Fibroblast of upper back skin (primary cell): Measurements from ENCODE around the gene MYCBPAP.
A peak's percentile ranks its signal among the peaks of the same experiment; 100 is the strongest.
"Not testable (repeated sequence)": the region's sequence is repeated elsewhere in the genome, so short reads cannot be mapped to it uniquely, and the experiment has no call there.

Source experiments
- DNase-seq: peaks from one replicate; pipeline ENCODE4 v3.0.0-alpha.2; 2013

The MYCBPAP gene

GRCh38 chr17:50471009-50471905, 37.0 kb upstream of the MYCBPAP start:
- no peak for DNase-seq

DNA sequence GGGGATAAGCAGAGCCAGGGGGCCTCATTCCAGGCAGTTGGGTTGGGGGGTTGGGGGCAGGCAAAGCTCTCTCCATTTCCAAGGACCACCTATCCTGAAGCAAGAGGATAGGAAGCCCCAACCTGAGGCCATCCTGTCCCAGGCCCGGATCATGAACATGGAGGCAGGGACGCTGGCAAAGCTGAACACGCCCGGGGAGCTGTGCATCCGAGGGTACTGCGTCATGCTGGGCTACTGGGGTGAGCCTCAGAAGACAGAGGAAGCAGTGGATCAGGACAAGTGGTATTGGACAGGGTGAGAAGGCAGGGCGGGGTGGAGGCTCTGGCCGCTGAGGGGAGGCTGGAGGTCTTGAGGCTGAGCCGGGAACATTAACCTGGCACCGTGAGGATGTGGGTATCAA, 36.0 kb upstream of the MYCBPAP start:
- DNase-seq, result no peak

DNA sequence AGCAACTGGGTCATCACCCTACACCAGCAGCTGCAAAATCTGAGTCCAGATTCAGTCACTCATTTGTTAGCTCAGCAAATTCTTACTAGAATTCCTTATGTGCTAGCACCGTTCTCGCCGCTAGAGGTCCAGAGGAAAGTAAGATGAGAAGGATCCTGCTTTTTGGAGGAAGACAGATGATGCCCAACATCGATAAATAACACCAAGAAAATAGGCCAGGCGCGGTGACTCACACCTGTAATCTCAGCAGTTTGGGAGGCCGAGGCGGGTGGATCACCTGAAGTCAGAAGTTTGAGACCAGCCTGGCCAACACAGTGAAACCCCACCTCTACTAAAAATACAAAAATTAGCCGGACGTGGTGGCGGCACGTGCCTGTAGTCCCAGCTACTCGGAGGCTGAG, 35.5 kb upstream of the MYCBPAP start:
- DNase-seq, result peak; percentile 12

DNA sequence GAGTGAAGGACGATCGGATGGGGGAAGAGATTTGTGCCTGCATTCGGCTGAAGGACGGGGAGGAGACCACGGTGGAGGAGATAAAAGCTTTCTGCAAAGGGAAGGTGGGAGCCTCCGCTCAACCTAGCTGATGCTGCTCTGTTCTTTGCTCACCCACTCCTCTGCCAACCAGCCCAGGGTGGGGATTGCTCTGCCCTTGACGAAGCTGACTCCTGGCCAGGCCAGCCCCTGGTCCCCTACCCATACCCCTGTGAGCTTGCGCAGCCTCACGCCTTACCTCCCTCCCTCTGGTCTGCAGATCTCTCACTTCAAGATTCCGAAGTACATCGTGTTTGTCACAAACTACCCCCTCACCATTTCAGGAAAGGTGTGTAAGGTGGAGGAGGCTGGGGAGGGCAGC, 34.3 kb upstream of the MYCBPAP start:
- no peak for DNase-seq

GRCh38 chr17:50474523-50474922, 33.7 kb upstream of the MYCBPAP start:
- DNase-seq, result no peak

- no peak for DNase-seq
Observed at GRCh38 chr17:50475362-50475761, 32.9 kb upstream of the MYCBPAP start.

GRCh38 chr17:50475775-50476544, 32.3 kb upstream of the MYCBPAP start:
- not testable (repeated sequence) for DNase-seq

DNA sequence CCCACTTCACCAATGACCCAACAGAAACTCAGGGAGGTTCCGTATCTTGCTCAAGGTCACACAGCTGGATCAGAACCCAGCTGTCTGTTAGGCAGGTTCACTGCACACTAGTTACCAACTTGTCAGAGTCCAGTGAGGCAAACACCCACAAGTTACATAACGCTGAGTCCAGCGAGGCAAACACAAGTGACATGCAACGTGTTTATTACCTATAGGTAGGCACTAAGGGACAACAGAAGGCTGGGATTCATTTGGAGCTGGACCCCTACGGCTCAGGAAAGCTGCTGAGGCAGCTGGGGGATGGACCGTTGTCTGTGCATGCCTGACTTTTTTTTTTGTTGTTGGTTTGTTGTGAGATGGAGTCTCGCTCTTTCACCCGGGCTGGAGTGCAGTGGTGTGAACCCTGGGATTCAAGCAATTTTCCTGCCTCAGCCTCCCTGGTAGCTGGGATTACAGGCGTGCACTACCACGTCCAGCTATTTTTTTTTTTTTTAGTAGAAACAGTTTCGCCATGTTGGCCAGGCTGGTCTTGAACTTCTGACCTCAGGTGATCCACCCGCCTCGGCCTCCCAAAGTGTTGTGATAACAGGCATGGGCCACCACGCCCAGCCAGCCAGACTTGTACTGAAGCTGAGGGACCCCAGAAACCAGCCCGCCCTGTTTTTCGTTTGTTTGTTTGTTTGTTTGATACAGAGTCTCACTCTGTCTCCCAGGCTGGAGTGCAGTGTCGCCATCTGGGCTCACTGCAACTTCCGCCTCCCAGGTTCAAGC, 31.5 kb upstream of the MYCBPAP start:
- DNase-seq, result no peak

- no peak for DNase-seq
Observed at GRCh38 chr17:50477976-50478375, 30.3 kb upstream of the MYCBPAP start.

DNA sequence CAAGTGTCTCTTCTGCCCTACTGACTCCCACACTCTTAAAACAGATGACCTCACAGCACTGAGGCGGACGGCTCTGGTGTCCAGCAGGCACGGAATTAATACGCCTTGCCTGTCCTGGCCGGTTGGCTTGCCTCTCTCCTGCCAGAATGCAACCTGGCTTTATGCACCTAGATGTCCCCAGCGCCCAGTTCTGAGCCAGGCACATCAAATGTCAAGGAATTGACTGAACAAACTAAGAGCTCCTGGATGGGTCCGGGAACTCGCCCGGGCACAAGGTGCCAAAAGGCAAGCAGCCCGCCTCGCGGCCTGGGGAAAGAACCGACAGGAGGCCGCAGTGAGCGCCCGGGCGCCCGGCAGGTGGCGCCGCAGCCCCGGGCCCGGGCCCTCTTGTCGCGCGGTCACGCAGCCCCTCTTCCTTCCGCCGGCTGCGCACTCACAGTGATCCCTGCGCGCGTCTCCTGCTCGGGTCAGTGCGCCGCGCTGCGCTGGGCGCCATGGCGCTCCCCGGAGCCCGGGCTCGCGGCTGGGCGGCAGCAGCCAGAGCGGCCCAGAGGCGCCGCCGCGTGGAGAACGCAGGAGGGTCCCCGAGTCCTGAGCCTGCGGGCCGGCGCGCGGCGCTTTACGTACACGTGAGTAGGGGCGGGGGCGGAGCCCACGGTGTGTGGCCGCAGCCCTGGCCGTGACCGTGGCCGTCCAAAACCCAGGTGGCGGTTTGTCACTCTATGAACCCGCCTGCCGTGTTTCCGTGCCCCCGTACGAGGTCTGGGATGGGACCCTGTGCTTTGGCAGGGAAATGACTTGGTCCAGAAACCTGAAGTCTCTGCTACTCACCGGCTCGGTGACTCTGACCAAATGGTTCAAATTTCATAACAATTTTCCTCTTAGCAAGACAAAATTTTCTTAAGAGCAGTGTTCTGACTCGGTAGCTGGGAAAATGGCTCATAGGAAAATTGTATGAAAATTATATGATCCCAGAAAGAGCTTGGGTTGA, 29.6 kb upstream of the MYCBPAP start, which contains the start of gene RSAD1:
RSAD1 (plus strand) TSS at position 470 of the 991 bp plus-strand sequence; CDS start at position 495, 25 bp downstream.
- peak; percentile 86 for DNase-seq

DNA sequence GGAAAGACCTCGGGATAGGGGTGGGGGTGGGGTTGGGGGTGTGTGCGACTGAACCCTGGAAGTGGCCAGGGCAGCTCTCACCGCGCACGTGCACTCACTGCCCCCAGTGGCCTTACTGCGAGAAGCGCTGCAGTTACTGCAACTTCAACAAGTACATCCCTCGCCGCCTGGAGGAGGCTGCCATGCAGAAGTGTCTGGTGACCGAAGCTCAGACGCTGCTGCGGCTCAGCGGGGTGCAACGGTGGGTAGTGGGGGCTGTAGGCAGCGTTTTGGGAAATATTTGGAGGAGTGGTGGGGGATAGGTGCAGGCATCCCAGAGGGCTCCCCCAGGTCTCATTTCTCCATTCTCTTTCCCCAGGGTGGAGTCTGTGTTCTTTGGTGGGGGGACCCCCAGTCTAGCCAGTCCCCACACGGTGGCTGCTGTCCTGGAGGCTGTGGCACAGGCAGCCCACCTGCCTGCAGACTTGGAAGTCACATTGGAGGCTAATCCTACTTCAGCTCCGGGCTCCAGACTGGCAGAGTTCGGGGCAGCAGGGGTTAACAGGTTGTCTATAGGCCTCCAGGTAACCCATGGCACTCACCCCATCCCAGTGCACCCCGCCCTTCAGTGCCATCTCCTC, 28.6 kb upstream of the MYCBPAP start:
- peak; percentile 77 for DNase-seq

DNA sequence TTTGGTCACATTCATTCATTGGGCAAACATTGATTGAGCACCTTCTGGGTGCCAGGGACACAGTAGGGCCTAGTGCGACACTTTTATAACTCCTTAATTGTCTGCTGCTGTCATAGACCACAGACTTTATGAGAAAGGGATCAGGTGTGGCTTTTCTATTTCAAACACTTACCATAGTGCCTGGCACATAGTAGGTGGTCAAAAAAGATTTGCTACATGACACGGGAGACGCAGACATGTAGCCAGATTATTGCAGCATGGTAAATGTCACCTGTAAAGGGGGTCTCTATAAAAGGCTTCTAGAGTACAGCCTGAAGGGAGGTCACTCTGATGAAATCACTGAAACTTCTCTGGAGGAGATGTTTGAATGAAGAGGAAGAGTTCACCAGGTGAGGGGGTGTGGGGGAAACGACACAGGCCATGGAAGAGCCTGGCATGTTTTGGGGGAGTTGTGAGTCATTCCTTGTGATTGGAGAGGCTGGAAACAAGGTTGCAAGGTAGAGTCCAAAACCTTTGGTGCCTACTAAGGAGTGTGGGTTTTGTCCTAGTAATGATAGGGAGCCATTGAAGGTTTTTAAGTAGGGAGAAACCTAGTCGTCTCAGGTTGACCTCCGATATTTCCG, 28.0 kb upstream of the MYCBPAP start:
- no peak for DNase-seq

DNA sequence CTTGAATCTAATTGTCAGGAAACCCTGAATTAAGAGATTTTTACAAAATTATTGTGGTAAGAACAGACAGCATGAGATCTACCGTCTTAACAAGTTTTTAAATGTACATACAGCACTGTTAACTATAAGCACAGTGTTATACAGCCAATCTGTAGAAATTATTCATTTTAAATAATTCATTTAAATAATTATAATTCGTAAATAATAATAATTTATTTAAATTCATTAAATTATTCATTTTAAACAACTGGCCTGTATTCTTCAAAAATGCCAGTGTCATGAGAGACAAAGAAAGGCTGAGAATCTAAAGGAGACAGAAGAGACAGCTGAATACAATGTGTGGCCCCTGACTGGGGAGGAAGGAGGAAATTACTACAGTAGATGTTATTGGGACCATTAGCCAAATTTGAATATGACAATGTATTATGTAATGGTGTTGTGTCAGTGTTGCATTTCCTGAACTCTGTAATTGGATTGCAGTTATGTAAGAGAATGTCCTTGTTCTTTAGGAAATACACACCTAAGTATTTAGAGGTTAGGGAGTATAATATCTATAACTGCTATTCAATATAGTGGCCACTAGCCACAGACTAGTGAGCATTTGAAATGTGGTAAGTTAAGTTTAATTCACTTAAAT, 27.3 kb upstream of the MYCBPAP start:
- DNase-seq, result no peak

DNA sequence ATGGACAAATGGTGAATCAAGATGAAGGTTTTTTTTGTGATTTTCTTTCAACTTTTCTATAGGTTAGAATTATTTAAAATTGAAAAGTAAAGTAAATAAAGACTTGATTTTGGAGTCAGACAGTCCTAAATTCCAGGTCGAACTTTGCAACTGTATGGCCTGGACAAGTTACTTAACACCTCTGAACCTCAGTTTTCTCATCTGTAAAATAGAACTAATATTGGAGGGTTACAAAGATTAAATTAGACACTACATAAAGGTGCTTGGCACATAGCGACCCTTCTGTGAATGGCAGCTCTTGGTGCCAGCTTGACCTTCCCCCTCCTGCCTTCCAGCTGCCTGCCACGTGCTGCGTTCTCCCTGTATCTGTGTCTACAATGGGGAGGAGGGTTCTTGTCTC, 26.6 kb upstream of the MYCBPAP start:
- DNase-seq, result no peak

GRCh38 chr17:50482110-50482509, 26.1 kb upstream of the MYCBPAP start:
- no peak for DNase-seq

GRCh38 chr17:50482516-50482915, 25.7 kb upstream of the MYCBPAP start:
- peak; percentile 95 for DNase-seq

GRCh38 chr17:50483266-50483665, 25.0 kb upstream of the MYCBPAP start:
- no peak for DNase-seq

GRCh38 chr17:50484386-50485155, 23.7 kb upstream of the MYCBPAP start:
- DNase-seq, result no peak
